Upper lobe of left lung (tissue), 4 donors: ENCODE data around the gene SRSF10.

Source experiments
- EP300 ChIP-seq, 4 donors: sonication (generic); formaldehyde crosslinking; IDR thresholded peaks; one replicate each; pipeline ENCODE4 v1.5.1; 2017; ENCODE audit warnings: antibody characterized with exemption in 4 of 4, control low read depth in 2 of 4
- POLR2A ChIP-seq, 4 donors: fragments of 450-650 bp; IDR thresholded peaks; one replicate each; pipeline ENCODE4 v1.5.1; 2016 to 2017; ENCODE audit warnings: antibody characterized with exemption in 4 of 4, mild to moderate bottlenecking in 2 of 4

GRCh38 chr1:23924601-23925000 is 55.5 kb downstream of the SRSF10 start:
- TF ChIP-seq EP300 (IDR thresholded peaks at IDR 0.05), result no peak
- TF ChIP-seq POLR2A (IDR thresholded peaks at IDR 0.05), result no peak
